A549 treated with Mapracorat at 1 μM for 4 hours (cell line): Measurements from ENCODE around the gene FXYD6. TPM values are rescaled to one million over a fixed set of nuclear protein-coding genes. Genes with fewer than 3 reads are reported as not detected.

Experiments used
- total RNA-seq: library from RNA; stranded (reverse); fragments of 200-300 nt; extraction: Qiagen RNA extraction; gene quantifications from 5 replicates; pipeline ENCODE4 v1.2.3, GENCODE V29; 2022

The FXYD6 gene
- total RNA-seq, result 0.19 to 0.51 TPM (median 0.24 TPM) in 5 replicates

GRCh38 chr11:117876341-117877119 lies at the start of gene FXYD6:
FXYD6 (minus strand) TSS chr11:117876658; CDS start chr11:117842776, 33,882 bp downstream.

GRCh38 chr11:117824571-117825537 lies 51.6 kb downstream of the FXYD6 start, which contains the start of gene FXYD2:
FXYD2 (minus strand) TSS chr11:117824744; CDS start chr11:117824678, 66 bp downstream.

GRCh38 chr11:117796872-117797529 lies 79.5 kb downstream of the FXYD6 start, which contains the start of gene DSCAML1:
DSCAML1 (minus strand) TSS chr11:117797216; CDS start chr11:117797079, 137 bp downstream.

Other genes starting within 250 kb of the FXYD6 start
- gene DSCAML1, start 79.4 kb downstream of the FXYD6 start, total RNA-seq, result 0.24 to 0.60 TPM (median 0.37 TPM) in 5 replicates
- gene FXYD2, start 51.9 kb downstream of the FXYD6 start, total RNA-seq, result 16.9 to 21.9 TPM (median 17.2 TPM) in 5 replicates
- gene TMPRSS13, start 52.7 kb upstream of the FXYD6 start, total RNA-seq, result not detected in 5 replicates
- gene IL10RA, start 109.7 kb upstream of the FXYD6 start, total RNA-seq, result 0.06 to 0.21 TPM (median 0.06 TPM) in 3 of 5 replicates, not detected in the others
- 0.70 TPM in 1 of 5 replicates, not detected in the others for gene TMPRSS4, start 200.4 kb upstream of the FXYD6 start, total RNA-seq
- gene SMIM35, start 210.3 kb upstream of the FXYD6 start, total RNA-seq, result 0.04 TPM in 1 of 5 replicates, not detected in the others